ENCODE results near the gene RNF32.
"Not testable (repeated sequence)": the region's sequence is repeated elsewhere in the genome, so short reads cannot be mapped to it uniquely, and the experiment has no call there.

Gene RNF32

DNA sequence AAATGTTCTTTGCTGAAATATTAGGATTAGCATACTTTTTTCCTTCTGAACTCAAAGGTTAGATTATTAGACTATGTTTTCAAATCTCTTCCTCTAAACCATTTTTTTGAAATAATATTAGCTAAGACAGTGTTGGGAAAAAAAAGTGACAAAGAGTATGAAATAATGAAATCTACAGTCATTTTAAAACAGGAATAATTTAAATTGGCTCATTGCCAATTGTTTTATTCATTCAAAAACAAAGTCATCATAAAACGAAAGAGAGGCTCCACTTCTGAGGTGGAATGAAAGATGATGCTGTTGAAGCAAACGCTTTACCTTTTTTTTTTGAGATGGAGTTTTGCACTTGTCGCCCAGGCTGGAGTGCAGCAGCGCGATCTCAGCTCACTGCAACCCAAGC is 51.2 kb downstream of the RNF32 start:
- TF ChIP-seq, protein P1, sequence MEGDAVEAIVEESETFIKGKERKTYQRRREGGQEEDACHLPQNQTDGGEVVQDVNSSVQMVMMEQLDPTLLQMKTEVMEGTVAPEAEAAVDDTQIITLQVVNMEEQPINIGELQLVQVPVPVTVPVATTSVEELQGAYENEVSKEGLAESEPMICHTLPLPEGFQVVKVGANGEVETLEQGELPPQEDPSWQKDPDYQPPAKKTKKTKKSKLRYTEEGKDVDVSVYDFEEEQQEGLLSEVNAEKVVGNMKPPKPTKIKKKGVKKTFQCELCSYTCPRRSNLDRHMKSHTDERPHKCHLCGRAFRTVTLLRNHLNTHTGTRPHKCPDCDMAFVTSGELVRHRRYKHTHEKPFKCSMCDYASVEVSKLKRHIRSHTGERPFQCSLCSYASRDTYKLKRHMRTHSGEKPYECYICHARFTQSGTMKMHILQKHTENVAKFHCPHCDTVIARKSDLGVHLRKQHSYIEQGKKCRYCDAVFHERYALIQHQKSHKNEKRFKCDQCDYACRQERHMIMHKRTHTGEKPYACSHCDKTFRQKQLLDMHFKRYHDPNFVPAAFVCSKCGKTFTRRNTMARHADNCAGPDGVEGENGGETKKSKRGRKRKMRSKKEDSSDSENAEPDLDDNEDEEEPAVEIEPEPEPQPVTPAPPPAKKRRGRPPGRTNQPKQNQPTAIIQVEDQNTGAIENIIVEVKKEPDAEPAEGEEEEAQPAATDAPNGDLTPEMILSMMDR (IDR thresholded peaks at IDR 0.05; ENCODE audit: insufficient read depth, low read length, poor library complexity, severe bottlenecking): no peak
- Histone ChIP-seq H3K27me3 (replicated peaks; ENCODE audit: control insufficient read depth, insufficient read depth, low read length) (no peaks in the 10 kb centered on the region), H3K4me3 (replicated peaks; ENCODE audit: low read depth, low read length) (no peak overlapping the region), H3K36me3 (ENCODE audit: control insufficient read depth, insufficient read depth, low read length) (peaks cover 1% of the 10 kb centered on the region)
- no peak for DNase-seq (ENCODE audit: extremely low read depth, insufficient read length)

DNA sequence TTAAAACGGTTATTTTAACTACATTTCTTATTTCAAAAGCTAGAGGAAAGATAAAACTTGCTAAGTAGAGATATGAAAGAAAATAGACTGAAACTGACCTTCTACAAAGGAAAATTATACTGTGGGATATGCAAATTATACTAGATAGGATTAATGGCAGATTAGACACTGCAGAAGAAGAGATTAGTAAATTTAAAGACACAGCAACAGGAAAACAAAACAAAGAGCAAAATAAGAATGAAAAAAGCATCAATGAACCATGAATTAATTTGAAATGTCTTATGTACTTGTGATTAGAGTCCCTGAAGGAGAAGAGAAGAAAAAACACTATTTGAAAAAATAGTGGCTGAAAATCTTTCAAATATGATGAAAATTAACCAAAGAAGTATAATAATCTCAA is 52.3 kb downstream of the RNF32 start:
- Histone ChIP-seq H3K36me3 (ENCODE audit: control insufficient read depth, insufficient read depth, low read length) (peaks cover 1% of the 10 kb centered on the region), H3K27me3 (replicated peaks; ENCODE audit: control insufficient read depth, insufficient read depth, low read length) (no peaks in the 10 kb centered on the region), H3K4me3 (replicated peaks; ENCODE audit: low read depth, low read length) (no peak overlapping the region)
- TF ChIP-seq, protein P1 (IDR thresholded peaks at IDR 0.05; ENCODE audit: insufficient read depth, low read length, poor library complexity, severe bottlenecking): no peak
- DNase-seq (ENCODE audit: extremely low read depth, insufficient read length): no peak

DNA sequence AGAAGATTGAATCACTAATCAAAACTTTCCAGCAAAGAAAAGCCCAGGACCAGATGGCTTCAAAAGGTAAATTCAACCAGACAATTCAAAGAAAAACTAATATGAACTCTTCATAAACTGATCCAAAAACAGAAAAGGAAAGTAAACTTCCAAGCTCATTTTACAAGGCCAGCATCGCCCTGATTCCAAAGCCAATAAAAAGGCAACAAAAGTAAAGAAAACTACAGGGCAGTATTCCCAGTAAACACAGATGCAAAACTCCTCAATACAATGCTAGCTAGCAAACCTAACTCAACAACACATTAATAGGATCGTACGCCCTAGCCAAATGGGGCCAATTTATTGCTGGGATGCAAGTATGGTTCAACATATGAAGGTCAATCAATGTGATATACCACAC is 53.1 kb downstream of the RNF32 start:
- H3K27me3 ChIP-seq (replicated peaks; ENCODE audit: control insufficient read depth, insufficient read depth, low read length): no peaks in the 10 kb centered on the region
- no peak for DNase-seq (ENCODE audit: extremely low read depth, insufficient read length)
- H3K4me3 ChIP-seq (replicated peaks; ENCODE audit: low read depth, low read length): no peak overlapping the region
- TF ChIP-seq, protein P1 (IDR thresholded peaks at IDR 0.05; ENCODE audit: insufficient read depth, low read length, poor library complexity, severe bottlenecking): no peak
- no peaks in the 10 kb centered on the region for H3K36me3 ChIP-seq (ENCODE audit: control insufficient read depth, insufficient read depth, low read length)

DNA sequence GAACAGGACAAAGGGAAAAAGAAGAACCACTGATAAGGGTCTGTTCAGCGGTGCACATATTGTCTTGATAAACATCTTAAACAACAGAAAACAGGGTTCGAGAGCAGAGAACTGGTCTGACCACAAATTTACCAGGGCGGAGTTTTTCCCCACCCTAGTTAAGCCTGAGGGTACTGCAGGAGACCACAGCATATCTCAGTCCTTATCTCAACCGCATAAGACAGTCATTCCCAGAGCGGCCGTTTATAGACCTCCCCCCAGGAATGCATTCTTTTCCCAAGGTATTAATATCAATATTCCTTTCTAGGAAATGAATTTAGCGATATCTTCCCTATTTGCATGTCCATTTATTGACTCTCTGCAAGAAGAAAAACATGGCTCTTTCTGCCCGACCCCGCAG is 56.7 kb downstream of the RNF32 start:
- H3K27me3 ChIP-seq (replicated peaks; ENCODE audit: control insufficient read depth, insufficient read depth, low read length); H3K4me3 ChIP-seq (replicated peaks; ENCODE audit: low read depth, low read length); DNase-seq (ENCODE audit: extremely low read depth, insufficient read length); H3K36me3 ChIP-seq (ENCODE audit: control insufficient read depth, insufficient read depth, low read length): not testable (repeated sequence)

DNA sequence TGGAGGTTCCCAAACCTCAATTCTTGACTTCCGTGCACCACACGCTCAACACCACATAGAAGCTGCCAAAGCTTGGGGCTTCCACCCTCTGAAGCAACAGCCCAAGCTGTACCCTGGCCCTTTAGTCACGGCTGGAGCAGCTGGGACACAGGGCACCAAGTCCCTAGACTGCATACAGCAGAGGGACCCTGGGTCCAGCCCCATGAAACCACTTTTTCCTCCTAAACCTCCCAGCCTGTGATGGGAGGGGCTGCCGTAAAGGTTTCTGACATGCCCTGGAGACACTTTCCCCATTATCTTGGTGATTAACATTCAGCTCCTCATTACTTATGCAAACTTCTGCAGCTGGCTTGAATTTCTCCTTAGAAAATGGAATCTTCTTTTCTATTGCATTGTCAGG is 57.9 kb downstream of the RNF32 start:
- H3K36me3 ChIP-seq (ENCODE audit: control insufficient read depth, insufficient read depth, low read length); H3K4me3 ChIP-seq (replicated peaks; ENCODE audit: low read depth, low read length); H3K27me3 ChIP-seq (replicated peaks; ENCODE audit: control insufficient read depth, insufficient read depth, low read length); DNase-seq (ENCODE audit: extremely low read depth, insufficient read length): not testable (repeated sequence)

DNA sequence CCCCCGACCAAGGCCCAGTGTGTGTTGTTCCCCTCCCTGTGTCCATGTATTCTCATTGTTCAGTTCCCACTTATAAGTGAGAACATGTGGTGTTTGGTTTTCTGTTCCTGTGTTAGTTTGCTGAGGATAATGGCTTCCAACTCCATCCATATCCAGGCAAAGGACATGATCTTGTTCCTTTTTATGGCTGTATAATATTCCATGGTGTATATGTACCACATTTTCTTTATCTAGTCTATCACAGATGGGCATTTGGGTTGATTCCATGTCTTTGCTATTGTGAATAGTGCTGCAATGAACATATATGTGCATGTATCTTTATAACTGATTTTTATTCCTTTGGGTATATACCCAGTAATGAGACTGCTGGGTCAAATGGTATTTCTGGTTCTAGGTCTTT is 61.2 kb downstream of the RNF32 start:
- not testable (repeated sequence) for H3K36me3 ChIP-seq (ENCODE audit: control insufficient read depth, insufficient read depth, low read length); H3K4me3 ChIP-seq (replicated peaks; ENCODE audit: low read depth, low read length); H3K27me3 ChIP-seq (replicated peaks; ENCODE audit: control insufficient read depth, insufficient read depth, low read length); DNase-seq (ENCODE audit: extremely low read depth, insufficient read length)

DNA sequence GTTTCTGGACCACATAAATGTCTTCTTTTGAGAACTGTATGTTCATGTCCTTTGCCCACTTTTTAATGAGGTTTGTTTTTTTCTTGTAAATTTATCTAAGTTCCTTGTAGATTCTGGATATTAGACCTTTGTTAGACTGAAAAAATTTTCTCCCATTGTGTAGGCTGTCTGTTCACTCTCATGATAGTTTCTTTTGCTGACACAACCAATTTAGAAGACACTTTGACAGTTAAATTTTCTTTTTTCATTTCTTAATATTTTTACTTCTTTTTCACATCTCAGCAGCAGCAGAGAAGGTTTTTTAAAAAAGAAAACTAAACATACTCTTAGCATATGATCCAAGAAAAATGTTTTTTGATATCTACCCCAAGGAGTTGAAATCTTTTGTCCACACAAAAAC is 61.8 kb downstream of the RNF32 start:
- Histone ChIP-seq H3K27me3 (replicated peaks; ENCODE audit: control insufficient read depth, insufficient read depth, low read length) (no peaks in the 10 kb centered on the region), H3K4me3 (replicated peaks; ENCODE audit: low read depth, low read length) (no peak overlapping the region), H3K36me3 (ENCODE audit: control insufficient read depth, insufficient read depth, low read length) (no peaks in the 10 kb centered on the region)
- TF ChIP-seq, protein P1 (IDR thresholded peaks at IDR 0.05; ENCODE audit: insufficient read depth, low read length, poor library complexity, severe bottlenecking): no peak
- DNase-seq (ENCODE audit: extremely low read depth, insufficient read length): no peak
